ENCODE results near the gene RBM47. TPM values are rescaled to one million over a fixed set of nuclear protein-coding genes. Genes with fewer than 3 reads are reported as not detected.
A peak's percentile ranks its signal among the peaks of the same experiment; 100 is the strongest.

The RBM47 gene
- total RNA-seq, 4 donors from 2014 or later, result 200 to 369 (median 323) TPM

DNA sequence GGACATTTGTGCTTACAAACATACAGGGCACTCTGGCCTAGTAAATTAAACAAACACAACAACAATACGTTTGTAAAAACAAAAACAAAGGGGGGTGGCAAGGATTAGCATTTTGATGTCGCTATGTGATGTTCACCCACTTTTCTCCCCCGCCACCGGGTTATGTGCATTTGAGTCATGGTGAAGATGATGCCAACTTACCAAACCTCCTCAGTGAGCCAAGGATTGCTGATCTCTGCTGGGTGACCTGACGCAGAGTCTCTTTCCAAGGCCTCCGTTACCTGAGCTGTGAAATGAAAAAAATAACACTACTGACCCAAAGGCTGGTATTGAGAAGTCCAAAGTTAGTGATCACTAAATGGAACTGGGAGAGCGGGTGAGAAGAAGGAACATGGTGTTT lies 85.4 kb downstream of the RBM47 start:
- Histone ChIP-seq H3K9me3 (no peaks in the 10 kb centered on the region), H3K36me3 (no peaks in the 10 kb centered on the region), H3K4me3 (replicated peaks in 1 of 3) (no peak overlapping the region), H3K27ac (peak overlapping the region in 1 of 3 donors; percentile 50), H3K4me1 (peaks cover 40% of the 10 kb centered on the region in 2 donors), H3K27me3 (no peaks in the 10 kb centered on the region)
- intact Hi-C loops (cut with DNase I), result no loop called here
- 86 to 93% methylated on average over 7 of the region's 7 CpGs for WGBS, 2 donors
- DNase-seq, result no peak
- TF ChIP-seq POLR2A (IDR thresholded peaks at IDR 0.05) (no peak), CTCF (IDR thresholded peaks at IDR 0.05) (no peak)

- no peak overlapping the region for H3K4me3 ChIP-seq (replicated peaks in 1 of 3)
- H3K27ac ChIP-seq, result no peak overlapping the region
- no peak for DNase-seq
- no peaks in the 10 kb centered on the region for H3K9me3 ChIP-seq
- H3K4me1 ChIP-seq, result peaks cover 24 to 27% of the 10 kb centered on the region in 2 donors
- no peaks in the 10 kb centered on the region for H3K27me3 ChIP-seq
- 88 to 95% methylated on average over 7 of the region's 7 CpGs for WGBS, 2 donors
- intact Hi-C loops (cut with DNase I), result no loop called here
- TF ChIP-seq CTCF (IDR thresholded peaks at IDR 0.05) (no peak), POLR2A (IDR thresholded peaks at IDR 0.05) (no peak)
- H3K36me3 ChIP-seq, result no peaks in the 10 kb centered on the region
Observed at GRCh38 chr4:40540800-40541199, 88.9 kb downstream of the RBM47 start.

GRCh38 chr4:40536032-40536431 lies 93.6 kb downstream of the RBM47 start:
- peak in 1 of 2 donors; percentile 54 for DNase-seq
- H3K9me3 ChIP-seq, result no peaks in the 10 kb centered on the region
- peaks cover 16 to 19% of the 10 kb centered on the region in 2 donors for H3K4me1 ChIP-seq
- no peak overlapping the region for H3K4me3 ChIP-seq (replicated peaks in 1 of 3)
- peak overlapping the region; percentile 80 to 95 (median 83) for H3K27ac ChIP-seq
- intact Hi-C loops (cut with DNase I), result no loop called here
- TF ChIP-seq POLR2A (IDR thresholded peaks at IDR 0.05), result peak in 1 of 2 donors; percentile 22
- no peak for TF ChIP-seq CTCF (IDR thresholded peaks at IDR 0.05)
- WGBS, 2 donors, result 45 to 55% methylated on average over 4 of the region's 4 CpGs
- no peaks in the 10 kb centered on the region for H3K36me3 ChIP-seq
- H3K27me3 ChIP-seq, result no peaks in the 10 kb centered on the region

DNA sequence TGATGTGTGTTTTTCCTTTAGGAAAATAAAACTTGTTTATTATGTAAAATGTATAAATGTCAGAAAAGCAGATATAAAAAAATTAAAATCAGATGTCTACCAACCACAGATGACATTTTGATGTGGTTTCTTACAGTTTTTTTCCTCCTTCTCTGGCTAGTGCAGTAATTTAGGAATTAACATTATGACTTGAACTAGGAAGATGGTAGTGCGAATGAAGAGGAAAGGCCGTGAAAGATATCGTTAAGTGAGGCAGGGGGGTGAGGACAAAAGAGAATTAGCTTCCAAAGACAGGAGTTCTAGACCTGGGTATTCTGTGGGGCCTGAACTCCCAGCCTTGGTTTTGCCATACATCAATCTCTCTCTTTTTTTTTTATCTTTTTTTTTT lies 98.0 kb downstream of the RBM47 start:
- no peaks in the 10 kb centered on the region for H3K27me3 ChIP-seq
- no peak for DNase-seq
- intact Hi-C loops (cut with DNase I), result no loop called here
- H3K4me1 ChIP-seq, result peaks cover 21 to 24% of the 10 kb centered on the region in 2 donors
- no peaks in the 10 kb centered on the region for H3K9me3 ChIP-seq
- no peak for TF ChIP-seq CTCF (IDR thresholded peaks at IDR 0.05)
- 91 to 95% methylated on average over 3 of the region's 3 CpGs for WGBS, 2 donors
- H3K36me3 ChIP-seq, result no peaks in the 10 kb centered on the region
- H3K4me3 ChIP-seq (replicated peaks in 1 of 3), result no peak overlapping the region
- H3K27ac ChIP-seq, result no peak overlapping the region

DNA sequence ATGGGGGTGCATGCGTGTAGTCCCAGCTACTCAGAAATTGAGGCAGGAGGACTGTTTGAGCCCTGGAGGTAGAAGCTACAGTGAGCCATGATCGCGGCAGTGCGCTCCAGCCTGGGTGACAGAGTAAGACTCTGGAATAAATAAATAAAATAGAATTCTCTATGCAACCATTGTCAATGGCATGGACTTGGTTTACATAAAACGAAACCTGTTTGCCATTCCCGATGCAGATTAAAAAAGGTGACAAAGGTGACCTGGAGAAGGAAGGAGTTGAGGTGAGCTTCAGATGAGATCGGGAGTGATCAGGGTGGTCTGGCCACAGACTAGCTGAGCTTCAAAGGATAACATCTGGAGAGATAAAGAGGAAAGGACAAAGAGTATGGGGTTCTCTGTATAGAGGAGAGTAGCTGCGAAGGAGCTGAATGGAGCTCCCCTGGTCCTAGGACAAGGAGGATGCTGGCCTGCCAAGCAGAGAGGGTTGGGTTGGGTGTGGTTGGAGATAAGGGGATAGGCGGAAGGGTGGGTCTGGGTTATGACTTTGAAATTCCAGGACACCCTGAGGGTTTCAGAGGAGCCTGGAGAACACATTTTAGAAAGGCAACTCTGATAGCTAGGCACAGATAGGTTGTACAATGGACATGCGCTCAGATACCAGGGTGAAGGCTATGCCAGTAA lies 98.6 kb downstream of the RBM47 start:
- H3K27ac ChIP-seq, result peak overlapping the region in 1 of 3 donors; percentile 30
- no peak for TF ChIP-seq CTCF (IDR thresholded peaks at IDR 0.05)
- H3K27me3 ChIP-seq, result no peaks in the 10 kb centered on the region
- no peak for DNase-seq
- no peaks in the 10 kb centered on the region for H3K36me3 ChIP-seq
- H3K4me3 ChIP-seq (replicated peaks in 1 of 3), result no peak overlapping the region
- H3K4me1 ChIP-seq, result peaks cover 21 to 24% of the 10 kb centered on the region in 2 donors
- no peaks in the 10 kb centered on the region for H3K9me3 ChIP-seq
- WGBS, 2 donors, result 94 to 96% methylated on average over 10 of the region's 10 CpGs
- intact Hi-C loops (cut with DNase I), result no loop called here

All from thyroid gland (tissue), 4 donors.